Ishikawa (cell line): Measurements from ENCODE around the gene PEAK1.

Source experiments
- CEBPB ChIP-seq: IDR thresholded peaks from 2 replicates; pipeline ENCODE4 v1.6.1; 2012
- CREB1 ChIP-seq: IDR thresholded peaks from 2 replicates; pipeline ENCODE4 v1.6.1; 2012; ENCODE audit warnings: low read depth
- EGR1 ChIP-seq: IDR thresholded peaks from 2 replicates; pipeline ENCODE4 v1.6.1; 2012
- EP300 ChIP-seq: IDR thresholded peaks from 2 replicates; pipeline ENCODE4 v1.6.1; 2012; ENCODE audit warnings: borderline replicate concordance
- TAF1 ChIP-seq: IDR thresholded peaks from 2 replicates; pipeline ENCODE4 v1.6.1; 2012; ENCODE audit warnings: low read depth, mild to moderate bottlenecking
- TCF12 ChIP-seq: IDR thresholded peaks from 2 replicates; pipeline ENCODE4 v1.6.1; 2012; ENCODE audit warnings: low read depth
- USF1 ChIP-seq: IDR thresholded peaks from 2 replicates; pipeline ENCODE4 v1.6.1; 2012
- YY1 ChIP-seq: IDR thresholded peaks from 2 replicates; pipeline ENCODE4 v1.6.1; 2012; ENCODE audit warnings: low read depth
- ZBTB7A ChIP-seq: IDR thresholded peaks from 2 replicates; pipeline ENCODE4 v1.6.1; 2012; ENCODE audit warnings: low read depth
- TF ChIP-seq, protein P1 (sequence below): IDR thresholded peaks from 2 replicates; pipeline ENCODE4 v1.6.1; 2012
- TF ChIP-seq, protein P2 (sequence below): IDR thresholded peaks from 2 replicates; pipeline ENCODE4 v1.6.1; 2012; ENCODE audit warnings: low read depth, mild to moderate bottlenecking

DNA sequence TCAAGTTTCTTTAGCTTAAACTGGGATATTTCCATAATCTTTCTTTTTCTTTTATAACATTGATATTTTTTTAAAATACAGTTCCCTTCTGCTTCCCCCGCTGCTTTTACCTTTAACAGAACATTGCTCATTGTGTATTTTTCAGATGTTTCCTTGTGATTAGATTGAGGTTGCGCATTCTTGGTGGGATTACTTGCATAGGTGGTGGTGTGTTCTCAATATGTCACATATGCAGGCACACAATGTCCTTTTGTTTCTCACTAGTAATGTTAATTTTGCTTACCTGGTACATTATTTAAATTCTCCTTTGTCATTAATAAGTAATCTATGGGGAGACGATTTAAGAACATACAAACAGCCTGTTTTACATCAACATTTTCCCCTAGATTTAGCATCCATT, 49.0 kb upstream of the PEAK1 start:
- TF ChIP-seq, protein P1, sequence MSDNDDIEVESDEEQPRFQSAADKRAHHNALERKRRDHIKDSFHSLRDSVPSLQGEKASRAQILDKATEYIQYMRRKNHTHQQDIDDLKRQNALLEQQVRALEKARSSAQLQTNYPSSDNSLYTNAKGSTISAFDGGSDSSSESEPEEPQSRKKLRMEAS: no peak
- TF ChIP-seq TAF1: no peak
- TF ChIP-seq, protein P2, sequence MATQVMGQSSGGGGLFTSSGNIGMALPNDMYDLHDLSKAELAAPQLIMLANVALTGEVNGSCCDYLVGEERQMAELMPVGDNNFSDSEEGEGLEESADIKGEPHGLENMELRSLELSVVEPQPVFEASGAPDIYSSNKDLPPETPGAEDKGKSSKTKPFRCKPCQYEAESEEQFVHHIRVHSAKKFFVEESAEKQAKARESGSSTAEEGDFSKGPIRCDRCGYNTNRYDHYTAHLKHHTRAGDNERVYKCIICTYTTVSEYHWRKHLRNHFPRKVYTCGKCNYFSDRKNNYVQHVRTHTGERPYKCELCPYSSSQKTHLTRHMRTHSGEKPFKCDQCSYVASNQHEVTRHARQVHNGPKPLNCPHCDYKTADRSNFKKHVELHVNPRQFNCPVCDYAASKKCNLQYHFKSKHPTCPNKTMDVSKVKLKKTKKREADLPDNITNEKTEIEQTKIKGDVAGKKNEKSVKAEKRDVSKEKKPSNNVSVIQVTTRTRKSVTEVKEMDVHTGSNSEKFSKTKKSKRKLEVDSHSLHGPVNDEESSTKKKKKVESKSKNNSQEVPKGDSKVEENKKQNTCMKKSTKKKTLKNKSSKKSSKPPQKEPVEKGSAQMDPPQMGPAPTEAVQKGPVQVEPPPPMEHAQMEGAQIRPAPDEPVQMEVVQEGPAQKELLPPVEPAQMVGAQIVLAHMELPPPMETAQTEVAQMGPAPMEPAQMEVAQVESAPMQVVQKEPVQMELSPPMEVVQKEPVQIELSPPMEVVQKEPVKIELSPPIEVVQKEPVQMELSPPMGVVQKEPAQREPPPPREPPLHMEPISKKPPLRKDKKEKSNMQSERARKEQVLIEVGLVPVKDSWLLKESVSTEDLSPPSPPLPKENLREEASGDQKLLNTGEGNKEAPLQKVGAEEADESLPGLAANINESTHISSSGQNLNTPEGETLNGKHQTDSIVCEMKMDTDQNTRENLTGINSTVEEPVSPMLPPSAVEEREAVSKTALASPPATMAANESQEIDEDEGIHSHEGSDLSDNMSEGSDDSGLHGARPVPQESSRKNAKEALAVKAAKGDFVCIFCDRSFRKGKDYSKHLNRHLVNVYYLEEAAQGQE: no peak
- TF ChIP-seq EP300: no peak
- no peak for TF ChIP-seq EGR1
- no peak for TF ChIP-seq CEBPB
- TF ChIP-seq YY1: no peak
- no peak for TF ChIP-seq TCF12
- no peak for TF ChIP-seq ZBTB7A
- no peak for TF ChIP-seq USF1
- TF ChIP-seq CREB1: no peak
